AG09319 (cell line): ENCODE data around the gene TMEM181.

Source experiments
- DNase-seq: peaks from one replicate; pipeline ENCODE4 v3.0.0-alpha.2; 2010; ENCODE audit warnings: low read depth; ENCODE audit errors: extremely low read depth
- TF ChIP-seq, protein P1 (sequence below): IDR thresholded peaks from 2 replicates; pipeline ENCODE4 v1.5.1; 2011; ENCODE audit warnings: low read depth, mild to moderate bottlenecking, inconsistent platforms, low read length, moderate library complexity

TMEM181 gene

GRCh38 chr6:158633127-158633526, 73.2 kb downstream of the TMEM181 start:
- TF ChIP-seq, protein P1, sequence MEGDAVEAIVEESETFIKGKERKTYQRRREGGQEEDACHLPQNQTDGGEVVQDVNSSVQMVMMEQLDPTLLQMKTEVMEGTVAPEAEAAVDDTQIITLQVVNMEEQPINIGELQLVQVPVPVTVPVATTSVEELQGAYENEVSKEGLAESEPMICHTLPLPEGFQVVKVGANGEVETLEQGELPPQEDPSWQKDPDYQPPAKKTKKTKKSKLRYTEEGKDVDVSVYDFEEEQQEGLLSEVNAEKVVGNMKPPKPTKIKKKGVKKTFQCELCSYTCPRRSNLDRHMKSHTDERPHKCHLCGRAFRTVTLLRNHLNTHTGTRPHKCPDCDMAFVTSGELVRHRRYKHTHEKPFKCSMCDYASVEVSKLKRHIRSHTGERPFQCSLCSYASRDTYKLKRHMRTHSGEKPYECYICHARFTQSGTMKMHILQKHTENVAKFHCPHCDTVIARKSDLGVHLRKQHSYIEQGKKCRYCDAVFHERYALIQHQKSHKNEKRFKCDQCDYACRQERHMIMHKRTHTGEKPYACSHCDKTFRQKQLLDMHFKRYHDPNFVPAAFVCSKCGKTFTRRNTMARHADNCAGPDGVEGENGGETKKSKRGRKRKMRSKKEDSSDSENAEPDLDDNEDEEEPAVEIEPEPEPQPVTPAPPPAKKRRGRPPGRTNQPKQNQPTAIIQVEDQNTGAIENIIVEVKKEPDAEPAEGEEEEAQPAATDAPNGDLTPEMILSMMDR, result no peak

DNA sequence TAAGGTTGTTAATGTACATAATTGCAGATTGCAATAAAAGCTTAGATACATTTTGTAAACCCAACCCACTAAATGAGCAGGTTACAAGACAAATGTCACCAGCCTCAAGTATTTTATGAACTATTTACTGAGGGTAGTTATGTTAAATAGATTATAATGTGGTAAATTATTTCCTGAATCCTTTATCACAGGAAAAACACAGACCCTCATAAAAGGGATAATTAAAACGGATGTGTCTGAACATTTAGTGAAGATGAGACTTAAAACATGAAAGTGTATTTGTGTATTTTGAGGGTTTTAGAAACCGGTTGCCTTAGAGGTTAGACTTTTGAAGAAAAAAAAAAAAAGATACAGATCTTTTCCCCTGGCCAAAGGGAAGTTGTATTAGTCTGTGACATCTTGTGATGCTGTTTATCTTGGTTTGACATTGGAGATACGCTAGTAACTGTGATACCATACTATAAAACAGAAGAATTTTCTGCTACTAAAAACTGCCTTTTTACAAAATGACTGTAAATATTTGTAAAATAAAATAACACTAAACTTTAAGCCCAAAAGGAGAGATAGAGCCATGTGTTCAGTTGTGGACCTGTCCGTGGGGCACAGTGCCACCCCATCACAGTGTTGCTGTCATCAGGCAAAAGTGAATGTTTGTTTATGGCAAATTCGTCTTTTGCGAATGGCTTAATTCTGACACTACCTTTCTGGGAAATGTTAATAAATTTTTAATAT, 75.0 kb downstream of the TMEM181 start:
- TF ChIP-seq, protein P1, result no peak
- no peak for DNase-seq

More at GRCh38 chr6:158633127-158633526, 73.2 kb downstream of the TMEM181 start:
- no peak for DNase-seq

DNA sequence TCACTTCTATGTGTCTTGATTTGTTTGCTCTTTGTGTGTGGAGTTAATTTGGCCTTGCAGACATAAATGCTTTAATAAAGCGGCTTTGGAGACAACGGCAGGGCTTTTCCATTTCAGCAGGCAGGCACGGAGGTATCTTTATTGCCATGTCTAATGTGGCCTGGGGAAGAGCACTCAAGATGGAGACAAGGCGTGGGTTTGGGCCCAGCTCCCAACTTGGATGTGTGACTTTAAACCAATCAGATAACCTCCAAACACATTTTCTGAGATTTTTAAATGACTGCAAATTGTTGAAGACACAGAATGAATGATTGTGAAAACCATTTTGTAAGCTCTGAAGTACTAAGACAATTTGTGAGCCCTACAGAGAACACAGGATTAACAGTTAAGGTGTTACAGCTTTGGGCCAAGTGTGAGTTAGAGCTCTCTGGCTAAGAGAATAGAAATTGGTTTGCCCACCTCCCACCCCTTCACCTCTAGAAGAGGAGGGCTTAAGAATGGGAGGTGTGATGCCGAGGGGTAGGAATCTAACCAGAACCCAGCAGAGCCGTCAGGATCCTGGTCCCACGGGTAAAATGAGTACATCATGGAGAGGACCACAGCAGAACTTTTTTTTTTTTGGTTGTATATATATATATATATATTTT, 75.7 kb downstream of the TMEM181 start:
- DNase-seq, result no peak
- TF ChIP-seq, protein P1, result no peak

DNA sequence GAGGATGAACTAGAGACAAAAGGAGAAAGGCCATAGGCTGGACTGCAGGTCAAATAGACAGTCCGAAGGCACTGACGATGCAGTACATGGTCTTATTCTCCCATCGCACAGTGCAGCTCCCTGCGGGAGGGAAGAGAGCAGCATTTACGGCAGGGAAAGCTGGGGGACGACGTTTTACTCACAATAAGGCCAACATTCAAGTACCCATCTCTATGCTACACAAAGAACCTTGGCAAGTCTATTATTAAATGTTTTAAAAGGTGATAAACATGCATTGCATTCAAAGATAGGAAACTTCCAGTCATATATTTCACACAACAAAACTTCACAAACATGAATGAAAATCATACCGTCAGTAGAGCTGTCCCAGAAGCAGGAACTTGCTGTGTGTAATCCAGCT, 76.9 kb downstream of the TMEM181 start:
- DNase-seq, result no peak
- TF ChIP-seq, protein P1, result no peak

DNA sequence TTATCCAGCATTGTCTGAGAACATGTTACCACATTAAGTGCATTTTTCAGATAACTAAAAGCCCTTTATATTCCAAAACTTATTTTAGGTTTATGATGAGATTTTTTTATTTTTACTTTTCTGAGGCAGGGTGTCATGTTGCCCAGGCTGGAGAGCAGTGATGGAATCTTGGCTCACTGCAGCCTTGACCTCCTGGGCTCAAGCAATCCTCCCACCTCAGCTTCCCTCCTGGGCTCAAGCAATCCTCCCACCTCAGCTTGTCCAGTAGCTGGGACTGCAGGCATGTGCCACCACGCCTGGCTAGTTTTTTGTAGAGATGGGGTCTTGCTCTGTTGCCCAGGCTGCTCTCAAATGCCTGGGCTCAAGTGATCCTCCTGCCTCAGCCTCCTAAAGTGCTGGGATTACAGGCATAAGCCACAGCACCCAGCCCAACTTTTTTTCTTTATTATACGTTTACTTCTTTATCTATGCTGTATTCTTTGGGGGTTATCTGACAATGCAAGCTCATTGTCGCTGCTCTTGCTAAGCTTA, 78.5 kb downstream of the TMEM181 start:
- TF ChIP-seq, protein P1, result no peak
- no peak for DNase-seq

GRCh38 chr6:158639056-158639455, 79.2 kb downstream of the TMEM181 start:
- TF ChIP-seq, protein P1, result no peak
- no peak for DNase-seq

- no peak for DNase-seq
- TF ChIP-seq, protein P1, result no peak
Measured at GRCh38 chr6:158640519-158640918, 80.6 kb downstream of the TMEM181 start.
